Common myeloid progenitor, CD34-positive (primary cell): ENCODE measurements around the gene LMF2.
A peak's percentile ranks its signal among the peaks of the same experiment; 100 is the strongest.

ENCODE experiments used
- CTCF ChIA-PET: fragments of 350-600 bp; sonication (Branson Sonifier 250); formaldehyde crosslinking; loops from one replicate; lab custom pipeline; 2021; ENCODE audit warnings: antibody characterized with exemption; lab: Charles Lee
- POLR2A ChIA-PET: fragments of 350-600 bp; sonication (Branson Sonifier 250); formaldehyde crosslinking; loops from one replicate; lab custom pipeline; 2021; ENCODE audit warnings: antibody characterized with exemption; lab: Charles Lee
- DNase-seq, 3 donors: peaks; one replicate each; pipeline versions ENCODE4 v3.0.0 to v3.0.0-alpha.2; 2013
- H3K27ac ChIP-seq, 2 experiments: 1 replicate in 1 of 2; 2 replicates in 1 of 2; pipeline ENCODE4 v1.7.0; 2013; ENCODE audit warnings: inconsistent platforms in 2 of 2, low read length in 2 of 2, mild to moderate bottlenecking in 2 of 2, low read depth in 1 of 2, moderate library complexity in 1 of 2; ENCODE audit not compliant: severe bottlenecking in 2 of 2, insufficient read depth in 1 of 2, poor library complexity in 1 of 2
- H3K27me3 ChIP-seq, 5 experiments: replicated peaks in 2 of 5; 1 replicate in 3 of 5; 2 replicates in 2 of 5; pipeline versions ENCODE4 v1.6.1 to v1.7.0; 2013; ENCODE audit warnings: low read length in 4 of 5, mild to moderate bottlenecking in 2 of 5, moderate library complexity in 2 of 5, inconsistent platforms in 1 of 5; ENCODE audit not compliant: insufficient read depth in 5 of 5, control insufficient read depth in 4 of 5
- H3K36me3 ChIP-seq, 4 experiments: 1 replicate in 2 of 4; 2 replicates in 2 of 4; pipeline versions ENCODE4 v1.6.1 to v1.7.0; 2013; ENCODE audit warnings: low read length in 3 of 4, control low read depth in 1 of 4, mild to moderate bottlenecking in 1 of 4; ENCODE audit not compliant: control insufficient read depth in 4 of 4, insufficient read depth in 4 of 4
- H3K4me1 ChIP-seq, 4 experiments: 1 replicate in 3 of 4; 2 replicates in 1 of 4; pipeline versions ENCODE4 v1.6.1 to v1.7.1; 2013; ENCODE audit warnings: low read length in 3 of 4, mild to moderate bottlenecking in 3 of 4, control low read depth in 1 of 4, inconsistent platforms in 1 of 4, moderate library complexity in 1 of 4; ENCODE audit not compliant: control insufficient read depth in 4 of 4, insufficient read depth in 4 of 4; ENCODE audit errors: control extremely low read depth in 1 of 4
- H3K4me3 ChIP-seq, 7 experiments: 1 replicate in 4 of 7; 2 replicates in 3 of 7; pipeline versions ENCODE4 v1.5.1 to v1.7.0; 2013; ENCODE audit warnings: mild to moderate bottlenecking in 7 of 7, low read length in 6 of 7, moderate library complexity in 6 of 7, inconsistent platforms in 2 of 7, low read depth in 2 of 7, control low read depth in 1 of 7; ENCODE audit not compliant: insufficient read depth in 4 of 7, control insufficient read depth in 1 of 7; ENCODE audit errors: extremely low read depth in 1 of 7
- H3K9me3 ChIP-seq, 5 experiments: 1 replicate in 4 of 5; 2 replicates in 1 of 5; pipeline versions ENCODE4 v1.6.1 to v1.7.1; 2013; ENCODE audit warnings: low read length in 4 of 5, mild to moderate bottlenecking in 2 of 5, inconsistent platforms in 1 of 5, low read depth in 1 of 5, moderate library complexity in 1 of 5; ENCODE audit not compliant: control insufficient read depth in 4 of 5, insufficient read depth in 2 of 5; ENCODE audit errors: control extremely low read depth in 1 of 5
- WGBS: methylation state at CpG from one replicate; pipeline ENCODE4 v1.1.5; 2013; ENCODE audit not compliant: insufficient coverage; 5-methylcytosine and 5-hydroxymethylcytosine counted together

The LMF2 gene

DNA sequence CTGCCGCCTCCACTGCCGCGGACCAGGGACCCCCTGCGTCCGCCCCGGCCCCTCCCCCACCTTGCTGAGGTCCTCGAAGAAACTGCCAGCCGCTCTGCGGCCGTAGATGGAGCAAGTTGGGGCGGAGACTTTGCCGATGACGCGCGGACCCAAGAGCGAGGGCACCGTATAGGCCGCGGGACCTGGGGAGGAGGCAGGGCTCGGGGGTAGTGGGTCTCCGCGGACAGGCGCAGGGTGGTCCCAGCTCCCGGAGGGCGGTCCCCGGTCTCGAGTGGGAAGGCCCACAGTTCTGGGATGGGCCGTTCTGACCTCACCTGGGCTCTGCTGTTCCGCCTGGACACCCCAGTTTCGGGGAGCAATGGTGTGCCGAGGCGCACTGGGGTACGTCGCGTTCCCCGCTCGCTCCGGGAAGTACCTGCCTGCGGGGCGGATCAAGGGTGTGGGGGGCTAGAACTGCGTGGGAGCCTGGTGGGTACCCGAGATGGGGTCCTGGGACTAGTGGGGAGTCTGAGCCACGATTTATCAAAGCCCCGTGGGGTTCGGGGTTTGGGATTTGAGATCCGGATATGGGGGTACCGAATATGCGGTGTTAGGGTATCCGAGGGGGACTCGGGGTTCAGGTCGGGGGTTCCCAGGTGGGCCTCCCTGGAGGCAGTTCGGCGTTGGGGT is 23.5 kb upstream of the LMF2 start:
- under 1% methylated on average over 45 of the region's 53 CpGs for WGBS
- peaks cover 0 to 71% (median 57%) of the 10 kb centered on the region in 4 experiments for H3K4me1 ChIP-seq
- peak overlapping the region in 1 of 2 experiments; percentile 83 for H3K27ac ChIP-seq
- H3K27me3 ChIP-seq = peaks cover 0 to 41% (median 3%) of the 10 kb centered on the region in 5 experiments
- DNase-seq = peak; percentile 71 to 87 (median 84)
- H3K36me3 ChIP-seq = no peaks in the 10 kb centered on the region
- ChIA-PET CTCF (no interaction called here), POLR2A (no interaction called here)
- H3K4me3 ChIP-seq = peak overlapping the region; percentile 37 to 86 (median 66)
- no peaks in the 10 kb centered on the region for H3K9me3 ChIP-seq

DNA sequence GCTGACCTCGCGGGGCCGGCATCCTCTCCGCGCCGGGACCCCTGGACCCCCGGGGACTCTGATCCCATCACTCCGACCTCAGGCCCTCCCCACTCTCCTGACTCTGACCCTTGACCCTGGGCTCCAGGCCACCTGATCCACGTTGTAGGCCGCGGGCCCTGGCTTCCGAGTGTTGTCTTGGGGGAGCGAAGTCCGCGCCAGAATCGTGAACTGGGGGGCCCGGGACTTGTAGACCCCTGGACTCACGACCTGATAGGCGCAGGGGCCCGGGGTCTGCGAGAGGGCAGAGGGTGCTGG is 23.0 kb upstream of the LMF2 start:
- 4% methylated on average over 16 of the region's 21 CpGs for WGBS
- Histone ChIP-seq H3K36me3 (no peaks in the 10 kb centered on the region), H3K4me3 (peak overlapping the region; percentile 32 to 86 (median 66)), H3K27me3 (peaks cover 0 to 41% (median 3%) of the 10 kb centered on the region in 5 experiments), H3K9me3 (no peaks in the 10 kb centered on the region), H3K27ac (no peak overlapping the region), H3K4me1 (peaks cover 0 to 73% (median 57%) of the 10 kb centered on the region in 4 experiments)
- ChIA-PET POLR2A (interaction anchor here (0.7 kb wide), 1 partner anchor 20 kb away, joined by 3 read pairs; no protein-coding TSS in a partner anchor), CTCF (no interaction called here)
- DNase-seq = peak in 1 of 3 donors; percentile 48

DNA sequence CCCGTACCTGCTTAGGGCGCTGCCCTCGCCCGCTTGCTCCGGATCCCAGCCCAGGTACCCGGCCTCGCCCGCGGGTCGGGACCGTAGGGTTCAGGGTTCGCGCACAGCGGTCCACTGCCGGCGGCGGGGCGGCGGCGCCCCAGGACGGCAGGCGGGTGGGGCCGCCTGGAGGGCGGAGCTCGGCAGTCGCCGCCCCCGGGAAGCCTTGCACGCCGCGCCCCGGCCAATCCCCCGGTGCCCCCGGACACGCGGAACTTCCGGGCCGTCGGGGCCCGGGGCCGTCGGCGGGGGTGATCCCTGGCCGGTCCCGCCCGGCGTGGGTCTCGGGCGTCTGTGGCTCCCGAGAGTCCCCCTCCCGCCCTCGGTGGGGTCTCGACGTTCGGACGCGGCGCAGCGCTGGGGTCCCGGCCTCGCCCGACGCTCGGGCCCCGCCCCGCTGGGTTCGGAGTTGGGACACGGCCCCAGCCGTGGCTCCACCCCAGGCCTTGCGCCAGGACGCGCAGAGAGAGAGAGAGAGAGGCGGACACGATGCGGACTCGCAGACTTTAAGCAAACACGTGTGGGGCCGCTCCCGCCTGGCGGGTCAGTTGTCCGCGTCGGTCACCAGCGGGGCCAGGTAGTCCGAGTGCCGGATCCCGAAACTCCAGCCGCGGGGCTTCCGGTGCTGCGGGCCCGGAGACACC is 22.5 kb upstream of the LMF2 start, which contains the start of gene TYMP:
Gene TYMP, minus strand, starts transcription at position 116 of the 683 bp plus-strand sequence. CDS start 303 bp downstream, outside the sequence.
- POLR2A ChIA-PET = interaction anchor here (0.7 kb wide), 1 partner anchor 20 kb away, joined by 3 read pairs; no protein-coding TSS in a partner anchor
- WGBS = under 1% methylated on average over 80 of the region's 92 CpGs
- Histone ChIP-seq H3K27ac (no peak within 1 kb of the TSS), H3K27me3 (peaks cover 0 to 41% (median 3%) of the 10 kb centered on the region in 5 experiments), H3K36me3 (no peaks in the 10 kb centered on the region), H3K9me3 (no peaks in the 10 kb centered on the region), H3K4me3 (peak within 1 kb of the TSS; percentile 37 to 86 (median 66)), H3K4me1 (peaks cover 0 to 76% (median 59%) of the 10 kb centered on the region in 4 experiments)
- CTCF ChIA-PET = interaction anchor here (0.5 to 5.6 kb wide), 3 partner anchors 9 to 86 kb away, joined by 3 to 53 read pairs (median 3); no protein-coding TSS in a partner anchor
- DNase-seq = peak; percentile 29 to 62 (median 56)

DNA sequence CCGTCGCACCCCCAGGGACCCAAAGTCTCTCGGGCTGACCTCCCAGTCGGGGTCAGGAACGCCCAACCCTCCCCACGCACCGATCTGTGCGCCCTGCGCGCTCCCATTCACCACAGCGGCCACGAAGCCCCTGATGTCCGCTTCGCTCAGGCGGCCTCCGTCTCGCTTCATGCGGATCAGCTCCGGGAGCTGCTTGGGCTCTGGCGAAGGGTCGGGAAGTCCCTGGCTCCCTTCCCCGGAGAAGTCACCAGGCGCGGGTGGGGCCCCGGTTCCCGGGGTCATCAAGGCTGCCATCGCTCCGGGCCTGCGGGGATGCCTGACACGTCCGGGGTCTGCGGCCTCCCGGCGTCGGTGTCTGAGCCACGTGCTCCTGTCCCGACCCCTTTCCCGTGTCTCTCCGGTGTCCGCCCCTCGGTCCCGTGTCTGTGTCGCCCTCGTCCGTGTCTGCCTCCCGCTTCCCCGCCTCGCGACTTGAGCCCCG is 22.0 kb upstream of the LMF2 start:
- H3K36me3 ChIP-seq = peaks cover 0 to under 1% (median 0%) of the 10 kb centered on the region in 4 experiments
- H3K9me3 ChIP-seq = no peaks in the 10 kb centered on the region
- no peak overlapping the region for H3K27ac ChIP-seq
- CTCF ChIA-PET = interaction anchor here (0.5 to 5.6 kb wide), 5 partner anchors 10 to 87 kb away, joined by 3 to 53 read pairs (median 5); no protein-coding TSS in a partner anchor
- POLR2A ChIA-PET = interaction anchor here (0.6 kb wide), 1 partner anchor 16 kb away, joined by 4 read pairs; no protein-coding TSS in a partner anchor
- H3K27me3 ChIP-seq = peaks cover 0 to 41% (median 3%) of the 10 kb centered on the region in 5 experiments
- peak overlapping the region in 5 of 7 experiments; percentile 25 to 86 (median 67) for H3K4me3 ChIP-seq
- no peak for DNase-seq
- 40% methylated on average over 49 of the region's 50 CpGs for WGBS
- peaks cover 2 to 79% (median 63%) of the 10 kb centered on the region in 4 experiments for H3K4me1 ChIP-seq

DNA sequence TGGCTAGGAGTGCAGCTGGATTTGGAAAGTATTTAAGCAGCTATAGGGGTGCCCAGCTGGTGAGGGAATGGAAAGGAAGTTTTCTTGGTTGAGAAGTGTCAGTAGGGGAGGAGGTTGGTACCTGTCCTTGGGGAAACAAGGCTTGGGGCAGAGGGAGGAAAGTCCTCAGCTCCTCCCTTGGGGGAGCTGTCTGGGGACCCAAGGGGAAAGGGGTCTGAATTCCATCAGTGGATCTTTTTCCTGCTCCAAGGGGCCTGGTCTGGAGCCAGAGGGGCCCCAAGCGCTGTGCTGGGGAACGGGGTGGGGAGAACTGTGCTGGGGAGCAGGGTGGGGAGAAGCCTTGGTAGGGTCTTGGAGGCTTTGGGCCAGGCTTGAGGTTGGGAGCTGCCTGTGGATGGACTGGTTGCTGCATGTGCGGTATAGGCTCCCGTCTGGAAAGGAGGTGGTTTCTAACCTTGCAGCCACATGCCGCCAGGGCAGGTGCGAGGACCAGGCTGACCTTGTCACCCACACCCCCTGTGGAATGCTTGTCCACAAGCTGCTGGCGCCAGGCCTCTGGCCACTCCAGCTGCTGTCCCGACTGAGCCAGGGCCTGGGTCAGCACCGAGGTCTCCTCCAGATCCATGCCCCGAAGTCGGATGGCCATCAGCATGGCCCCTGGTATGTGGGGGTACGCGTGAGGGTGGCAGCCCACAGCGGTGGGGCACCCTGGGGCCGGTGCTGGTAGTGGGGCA is 21.3 kb upstream of the LMF2 start:
- Histone ChIP-seq H3K4me3 (peak overlapping the region in 1 of 7 experiments; percentile 86), H3K9me3 (no peaks in the 10 kb centered on the region), H3K36me3 (peaks cover 0 to 4% (median 2%) of the 10 kb centered on the region in 4 experiments), H3K27me3 (peaks cover 0 to 41% (median 3%) of the 10 kb centered on the region in 5 experiments), H3K27ac (no peak overlapping the region), H3K4me1 (peaks cover 2 to 79% (median 66%) of the 10 kb centered on the region in 4 experiments)
- POLR2A ChIA-PET = interaction anchor here (0.6 to 0.7 kb wide), 2 partner anchors 11 to 15 kb away, joined by 3 to 4 read pairs; no protein-coding TSS in a partner anchor
- DNase-seq = no peak
- WGBS = 91% methylated on average over 15 of the region's 15 CpGs
- CTCF ChIA-PET = interaction anchor here (0.9 to 5.6 kb wide), 5 partner anchors 10 to 92 kb away, joined by 3 to 53 read pairs (median 5); no protein-coding TSS in a partner anchor

DNA sequence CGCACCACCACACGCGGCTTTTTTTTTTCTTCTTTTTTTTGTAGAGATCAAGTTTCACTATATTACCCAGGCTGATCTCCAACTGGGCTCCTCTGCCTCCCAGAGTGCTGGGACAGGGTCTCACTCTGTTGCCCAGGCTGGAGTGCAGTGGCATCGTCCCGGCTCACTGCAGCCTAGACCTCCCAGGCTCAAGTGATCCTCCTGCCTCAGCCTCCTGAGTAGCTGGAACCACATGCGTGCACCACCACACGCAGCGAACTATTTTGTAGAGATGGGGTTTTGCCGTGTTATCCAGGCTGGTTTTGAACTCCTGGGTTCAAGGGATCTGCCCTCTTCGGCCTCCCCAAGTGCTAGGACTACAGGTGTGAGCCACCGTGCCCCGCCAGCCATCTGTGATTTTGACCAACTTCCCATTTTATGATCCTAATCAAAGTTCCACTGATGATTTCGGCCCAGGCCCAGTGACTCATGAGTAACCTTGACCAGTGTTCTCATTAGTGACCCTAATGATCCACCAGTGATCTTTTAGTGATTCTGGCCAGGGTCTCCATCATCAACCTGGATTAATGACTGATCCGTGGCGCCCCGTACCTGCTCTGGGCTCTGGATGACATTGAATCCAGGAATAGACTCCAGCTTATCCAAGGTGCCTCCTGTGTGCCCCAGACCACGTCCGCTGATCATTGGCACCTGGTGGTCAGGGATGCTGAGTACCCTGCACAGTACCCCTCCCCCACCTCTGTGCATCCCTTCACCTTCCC is 20.6 kb upstream of the LMF2 start:
- peaks cover 2 to 79% (median 65%) of the 10 kb centered on the region in 4 experiments for H3K4me1 ChIP-seq
- no peak for DNase-seq
- 91% methylated on average over 17 of the region's 18 CpGs for WGBS

More for the DNA sequence above, 20.6 kb upstream of the LMF2 start:
- H3K9me3 ChIP-seq = no peaks in the 10 kb centered on the region
- H3K36me3 ChIP-seq = peaks cover 0 to 12% (median 9%) of the 10 kb centered on the region in 4 experiments
- no peak overlapping the region for H3K4me3 ChIP-seq
- peaks cover 0 to 41% (median 3%) of the 10 kb centered on the region in 5 experiments for H3K27me3 ChIP-seq
- ChIA-PET CTCF (interaction anchor here (0.6 to 5.6 kb wide), 7 partner anchors 11 to 92 kb away, joined by 3 to 53 read pairs (median 5); no protein-coding TSS in a partner anchor), POLR2A (interaction anchor here (0.7 to 3.4 kb wide), 2 partner anchors 10 to 12 kb away, joined by 3 to 41 read pairs; no protein-coding TSS in a partner anchor)
- no peak overlapping the region for H3K27ac ChIP-seq
